GM19023 (cell line): Measurements from ENCODE around the gene PDE5A.

Source experiments
- ATAC-seq: cut with Tn5 transposase; IDR thresholded peaks from one replicate; pipeline ENCODE4 v1.9.1; 2021; ENCODE audit warnings: mild to moderate bottlenecking, moderate library complexity; ENCODE audit not compliant: unreplicated experiment

Gene PDE5A

DNA sequence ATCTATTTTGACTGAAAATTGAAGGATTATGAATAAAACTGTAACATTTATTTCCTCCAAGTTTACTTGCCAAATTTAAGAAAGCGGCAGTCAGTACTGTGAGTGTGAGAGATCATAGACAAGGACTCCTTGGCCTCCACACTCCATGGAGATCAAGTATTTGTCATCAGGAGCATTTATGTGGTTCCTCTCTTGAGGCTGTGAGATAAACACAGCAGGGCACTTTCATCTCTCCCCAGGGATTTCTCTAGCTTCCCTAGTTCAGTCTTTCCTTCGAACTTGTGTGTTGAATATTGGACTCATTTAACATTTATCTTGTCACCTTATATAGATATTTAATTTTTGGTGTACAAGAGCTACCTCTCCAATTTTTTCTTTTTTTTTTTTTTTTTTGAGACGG is 40.8 kb downstream of the PDE5A start:
- no peak for ATAC-seq

- no peak for ATAC-seq
These were observed 42.8 kb downstream of the PDE5A start for GRCh38 chr4:119585771-119586170.

- ATAC-seq = no peak
These were observed 47.3 kb downstream of the PDE5A start for GRCh38 chr4:119581190-119581873.

GRCh38 chr4:119580293-119580692 is 48.3 kb downstream of the PDE5A start:
- no peak for ATAC-seq

DNA sequence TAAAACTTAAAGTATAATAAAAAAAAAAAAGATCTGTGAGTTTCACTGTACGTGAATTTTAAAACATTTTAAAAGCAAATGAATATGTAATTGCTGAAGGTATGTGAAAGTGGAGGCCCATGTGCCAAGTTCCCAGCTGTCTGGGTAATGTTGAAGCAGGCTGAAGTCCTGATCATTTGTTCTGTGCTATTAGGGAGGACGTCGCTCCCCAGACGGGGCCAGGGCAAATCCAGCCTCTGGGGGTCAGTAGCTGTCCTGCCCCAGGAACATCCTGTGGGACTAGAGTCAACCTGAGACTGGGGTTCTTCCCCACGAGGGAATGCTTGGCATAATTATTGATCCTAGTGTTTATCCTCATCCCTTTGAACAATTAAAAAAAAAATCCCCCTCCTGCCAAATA is 48.8 kb downstream of the PDE5A start:
- no peak for ATAC-seq

DNA sequence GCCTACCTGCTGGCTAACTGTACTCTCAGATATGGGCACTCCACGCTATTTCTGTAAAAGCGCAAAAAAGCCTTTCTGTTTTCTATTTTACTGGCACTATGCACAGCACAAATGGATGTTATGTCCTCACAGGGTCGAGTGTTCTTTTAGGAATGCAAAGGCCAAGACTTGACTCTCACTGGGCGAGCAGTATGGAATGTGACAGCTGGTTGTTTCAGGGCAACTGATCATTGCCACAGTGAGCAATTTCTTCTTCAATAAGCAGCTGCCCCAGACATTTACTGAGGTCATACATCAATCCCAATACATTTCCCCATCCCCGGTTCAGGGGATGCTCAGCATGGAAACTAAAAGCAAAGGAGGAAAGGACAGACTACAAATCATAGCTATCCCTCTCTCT is 58.2 kb downstream of the PDE5A start:
- no peak for ATAC-seq

- no peak for ATAC-seq
These were observed 64.5 kb downstream of the PDE5A start for GRCh38 chr4:119564106-119564505.

DNA sequence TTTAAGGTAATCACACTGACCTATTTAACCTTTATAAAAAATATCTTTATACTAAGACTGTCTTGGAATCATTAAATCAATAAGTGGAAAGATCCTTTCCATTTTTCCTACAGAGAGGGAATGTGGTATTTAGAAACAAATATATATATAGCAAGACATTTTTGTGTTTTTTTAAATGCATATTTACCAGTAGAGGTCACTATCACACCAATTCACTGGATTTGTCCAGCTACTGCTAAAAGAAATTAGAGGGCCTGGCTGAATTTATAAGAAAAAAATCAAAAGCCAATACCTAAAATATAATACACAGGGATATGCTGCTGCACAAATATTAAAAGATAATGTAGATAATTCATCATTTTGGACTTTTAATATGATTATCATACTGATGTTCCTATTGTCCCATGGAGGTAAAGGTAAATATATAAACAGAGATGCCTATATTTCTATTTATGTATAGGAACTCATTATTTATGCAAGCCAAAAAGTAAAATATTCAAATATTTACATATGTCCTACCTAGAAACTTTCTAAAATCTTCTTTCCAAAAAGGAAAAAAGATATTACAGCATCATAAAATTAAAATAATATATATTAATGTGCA is 69.5 kb downstream of the PDE5A start:
- no peak for ATAC-seq

DNA sequence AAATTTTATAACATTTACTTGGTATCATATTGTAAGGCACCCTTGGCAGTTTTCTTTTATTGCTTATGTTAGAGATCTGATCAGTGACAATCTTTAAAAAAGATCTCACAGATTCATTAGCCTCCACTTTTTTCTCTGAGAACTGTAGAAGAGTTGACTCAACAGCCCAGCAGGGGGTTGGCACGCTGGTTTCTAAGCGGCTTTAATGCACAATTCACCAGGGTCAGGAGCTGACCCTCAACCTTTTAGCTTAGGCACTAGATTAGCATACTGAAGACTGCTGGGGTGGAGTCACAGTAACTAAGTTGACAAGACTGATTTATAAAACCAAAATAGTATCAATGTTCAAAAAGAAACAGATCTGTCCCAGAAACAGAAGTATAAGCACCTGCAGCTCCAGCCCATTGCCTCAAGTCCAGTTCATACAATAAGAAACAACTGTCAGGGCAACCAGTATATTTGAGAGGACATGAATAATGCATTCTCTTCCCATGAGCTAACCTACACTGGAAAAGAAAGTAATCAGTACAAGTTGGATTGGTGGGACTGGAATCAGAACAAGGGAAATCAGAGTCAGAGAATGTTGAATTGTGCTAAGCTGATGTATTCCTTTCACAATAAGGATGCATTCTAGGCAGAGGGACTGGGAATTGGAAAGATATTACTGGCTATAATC is 77.6 kb downstream of the PDE5A start:
- no peak for ATAC-seq

DNA sequence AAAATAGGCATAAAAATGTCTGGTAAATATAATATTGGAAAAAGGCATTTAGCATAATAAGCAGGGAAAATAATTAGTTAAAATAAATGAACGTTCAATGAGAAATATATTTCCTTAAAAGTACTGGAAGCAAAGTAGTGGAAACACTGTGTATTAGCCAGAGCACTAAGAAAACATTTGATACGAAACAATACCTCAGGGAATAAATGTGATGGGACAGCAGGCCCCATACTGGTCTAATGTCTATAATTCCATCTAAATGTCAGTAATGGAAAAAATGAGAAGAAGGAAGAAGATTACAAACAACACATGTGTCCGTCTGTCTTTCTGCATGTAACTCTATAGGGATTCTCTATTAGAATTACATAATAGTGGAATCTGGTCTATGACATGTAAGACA is 79.0 kb downstream of the PDE5A start:
- no peak for ATAC-seq

GRCh38 chr4:119543779-119544178 is 84.8 kb downstream of the PDE5A start:
- ATAC-seq = no peak

DNA sequence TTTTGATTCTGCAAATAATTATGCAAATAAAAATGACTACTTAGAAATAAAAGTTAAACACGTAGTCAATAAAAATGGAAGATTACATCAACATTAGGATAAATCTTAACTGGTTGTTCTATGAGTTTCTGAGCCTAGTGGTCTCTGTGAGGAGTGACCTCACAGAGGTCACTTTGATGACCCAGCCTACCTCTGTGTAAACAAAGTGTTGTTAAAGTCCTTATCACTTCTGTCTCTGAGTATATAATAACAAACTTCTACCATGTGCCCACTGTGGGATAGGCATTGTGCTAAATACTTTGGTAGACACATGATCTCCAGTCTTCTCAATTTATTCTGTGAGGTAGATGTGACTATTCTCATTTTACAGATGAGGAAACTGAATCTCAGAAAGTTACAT is 85.4 kb downstream of the PDE5A start:
- ATAC-seq = no peak

- no peak for ATAC-seq
These were observed 88.4 kb downstream of the PDE5A start for GRCh38 chr4:119540249-119540648.

- no peak for ATAC-seq
These were observed 91.0 kb downstream of the PDE5A start for GRCh38 chr4:119537586-119537985.

DNA sequence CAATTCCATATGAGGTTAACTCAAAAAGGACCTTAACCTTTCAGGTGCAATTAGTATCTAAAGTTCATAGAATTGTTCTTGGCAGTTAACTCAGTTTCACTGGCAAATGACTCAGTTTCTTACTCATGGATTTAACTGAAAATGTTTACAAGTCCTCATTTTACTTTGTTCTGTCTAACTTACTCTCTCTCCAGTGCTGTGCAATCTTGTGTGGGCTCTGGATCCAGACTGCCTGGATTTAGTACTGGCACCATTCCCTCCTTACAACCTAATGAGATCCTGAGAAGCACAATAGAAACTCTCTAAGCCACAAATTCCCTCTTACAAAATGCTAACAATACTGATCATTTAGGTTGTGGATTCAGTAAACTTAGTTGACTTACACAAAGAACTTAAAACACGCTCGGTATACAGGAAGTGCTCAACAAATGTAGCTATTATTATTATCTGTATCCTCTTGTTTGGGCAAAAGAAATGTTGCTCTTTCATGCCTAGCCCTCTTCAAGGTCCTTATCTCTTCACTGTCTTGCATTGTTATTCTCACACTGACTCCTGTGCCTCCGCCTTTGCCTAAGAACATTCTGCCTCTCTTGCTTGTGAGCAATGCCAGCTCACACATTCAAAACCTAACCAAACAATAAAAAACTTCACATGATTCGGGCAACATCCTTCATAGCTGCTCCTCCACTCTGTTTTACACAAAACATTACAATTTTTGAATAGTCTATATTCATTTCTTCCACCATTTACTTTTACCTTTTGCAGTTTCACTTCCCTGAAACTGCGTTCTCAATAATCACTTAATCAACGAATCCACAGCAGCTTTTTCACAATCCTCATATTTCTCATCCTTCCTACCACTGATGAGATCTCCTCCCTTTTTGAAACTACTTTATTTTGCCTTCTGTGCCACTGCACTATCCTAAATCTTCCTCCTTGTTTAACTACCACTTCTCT is 91.8 kb downstream of the PDE5A start:
- ATAC-seq = no peak

DNA sequence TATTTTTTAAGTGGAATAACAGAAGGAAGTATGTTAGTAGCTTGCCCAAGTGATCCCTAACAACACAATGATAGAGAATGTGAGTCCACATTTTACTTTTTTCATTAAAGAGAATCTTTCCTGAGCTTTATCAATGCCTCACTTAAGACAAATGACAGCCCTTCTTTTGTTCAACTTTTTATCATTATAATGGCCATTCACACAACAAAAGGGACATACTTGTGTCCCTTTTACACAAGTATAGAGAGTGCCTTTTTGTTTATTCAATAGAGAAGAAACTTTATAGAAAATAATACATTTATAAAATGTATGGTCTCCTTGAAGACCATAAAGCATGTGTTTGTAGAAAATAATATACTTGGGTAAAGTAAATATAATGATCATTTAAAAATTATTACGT is 96.3 kb downstream of the PDE5A start:
- ATAC-seq = no peak

DNA sequence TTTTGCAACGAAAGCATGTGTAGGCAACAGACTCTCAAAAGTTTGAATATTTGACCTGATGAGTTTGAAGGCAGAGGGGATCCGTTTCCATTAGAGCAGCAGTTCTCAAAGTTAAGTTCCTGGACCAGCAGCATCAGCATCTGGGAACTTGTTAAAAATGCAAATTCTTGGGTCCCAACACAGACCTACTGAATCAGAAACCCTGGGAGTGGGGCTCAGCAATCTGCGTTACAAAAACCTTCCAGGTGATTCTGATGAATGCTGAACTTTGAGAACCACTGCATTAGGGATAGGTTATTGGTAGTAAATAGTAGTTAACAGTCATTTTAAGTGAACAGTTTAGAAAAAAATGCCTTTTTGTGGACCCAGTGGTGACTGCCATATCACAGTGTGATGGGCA is 98.8 kb downstream of the PDE5A start:
- no peak for ATAC-seq

DNA sequence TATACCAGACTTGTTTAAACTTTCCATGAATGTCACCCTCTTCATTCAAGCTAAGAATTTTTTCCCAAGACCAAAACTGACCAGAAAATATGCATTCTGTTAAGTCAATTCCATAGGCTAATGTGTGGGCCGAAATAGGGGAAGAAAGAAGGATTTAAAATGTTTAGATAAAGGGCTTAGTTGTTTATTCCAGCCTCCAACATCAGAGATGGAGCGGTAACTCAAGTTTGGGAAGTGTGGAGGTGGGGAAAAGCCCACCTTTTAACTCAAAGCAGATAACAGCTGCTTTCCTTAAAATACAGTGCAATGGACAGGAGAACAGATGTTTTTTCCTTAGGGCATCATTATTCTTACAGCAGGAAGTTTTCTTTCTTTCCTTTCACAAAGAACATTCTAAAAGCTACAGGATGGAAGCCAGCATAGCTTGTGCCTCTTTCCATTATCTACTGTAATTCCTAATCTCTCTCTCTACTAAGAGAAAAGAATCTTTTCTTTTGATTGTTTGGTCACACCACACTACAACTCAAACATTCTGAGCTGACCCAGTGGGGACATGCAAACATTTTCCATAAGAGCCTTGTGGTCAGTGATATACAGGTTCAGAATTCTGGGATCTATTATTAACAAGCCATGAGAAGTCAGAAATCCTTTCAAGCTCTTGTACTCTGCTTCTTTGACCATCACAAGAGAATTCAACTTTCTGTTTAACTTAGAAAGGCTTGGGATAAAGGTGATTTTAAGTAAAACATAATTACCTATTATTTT is 101.6 kb downstream of the PDE5A start:
- ATAC-seq = no peak

DNA sequence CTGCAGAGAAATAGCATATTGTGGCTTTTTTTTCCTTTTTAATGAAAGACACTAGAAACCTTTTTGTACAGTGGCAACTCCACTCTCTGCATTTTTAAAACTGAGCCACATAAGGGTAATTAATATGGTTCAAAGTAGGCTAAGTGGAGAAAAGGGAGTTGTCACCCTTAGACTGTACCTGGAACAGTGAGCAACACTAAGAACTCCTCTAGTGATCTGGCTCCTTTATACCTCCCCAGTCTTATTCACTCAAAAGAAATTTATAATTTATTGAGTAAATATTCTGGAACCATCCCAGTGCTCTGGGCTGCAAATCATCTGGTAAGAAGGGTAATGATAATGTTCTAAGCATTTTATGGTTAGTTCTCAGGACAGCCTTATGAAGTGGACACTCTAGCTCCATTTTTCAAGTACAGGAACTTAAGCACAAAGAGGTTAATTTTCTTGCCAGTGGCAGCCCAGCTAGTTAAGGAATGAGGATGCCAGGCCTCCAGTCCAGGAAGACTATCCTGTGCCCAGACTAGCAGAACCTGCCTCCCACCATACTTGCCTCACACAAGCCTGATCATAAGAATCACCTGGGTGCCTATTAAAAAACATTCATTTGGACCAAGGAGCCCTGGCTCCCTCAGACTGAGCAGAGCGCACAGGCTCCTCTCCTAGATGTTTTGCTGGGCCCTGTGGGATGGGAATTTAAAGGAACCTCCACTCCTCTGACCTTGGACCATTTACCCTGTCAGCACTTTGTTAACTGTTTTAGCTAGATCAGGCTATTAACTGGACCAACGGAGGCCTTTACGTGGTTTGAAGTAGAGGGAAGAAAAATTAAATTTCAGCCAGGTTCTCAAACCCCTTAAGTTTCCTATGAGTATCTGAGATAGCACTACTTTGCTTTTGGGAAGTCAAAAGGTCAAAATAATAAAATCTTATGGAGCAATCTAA is 102.6 kb downstream of the PDE5A start:
- ATAC-seq = no peak
